ENCODE data around the gene TMEM38B. TPM values are rescaled to one million over a fixed set of nuclear protein-coding genes. Genes with fewer than 3 reads are reported as not detected.
"Not testable (repeated sequence)": the region's sequence is repeated elsewhere in the genome, so short reads cannot be mapped to it uniquely, and the experiment has no call there.

TMEM38B gene
- total and polyA plus RNA-seq, 2 experiments from 2014 or later: 9.4 to 14.7 TPM

DNA sequence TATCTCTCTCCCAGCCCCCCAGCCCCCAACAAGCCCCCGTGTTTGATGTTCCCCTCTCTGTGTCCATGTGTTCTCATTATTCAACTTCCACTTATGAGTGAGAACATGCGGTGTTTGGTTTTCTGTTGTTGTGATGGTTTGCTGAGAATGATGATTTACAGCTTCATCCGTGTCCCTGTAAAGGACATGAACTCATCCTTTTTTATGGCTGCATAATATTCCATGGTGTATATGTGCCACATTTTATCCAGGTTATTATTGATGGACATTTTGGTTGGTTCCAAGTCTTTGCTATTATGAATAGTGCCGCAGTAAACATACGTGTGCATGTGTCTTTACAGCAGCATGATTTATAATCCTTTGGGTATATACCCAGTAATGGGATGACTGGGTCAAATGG lies 33.9 kb downstream of the TMEM38B start:
- not testable (repeated sequence) for H3K27me3 Mint-ChIP-seq (ENCODE audit: insufficient read depth, low read depth, poor library complexity); H3K4me1 Mint-ChIP-seq; H3K36me3 ChIP-seq (ENCODE audit: insufficient read depth); ATAC-seq; H3K79me2 ChIP-seq (replicated peaks; ENCODE audit: insufficient read depth); H3K4me1 ChIP-seq (ENCODE audit: insufficient read depth); H3K4me3 Mint-ChIP-seq; H3F3A ChIP-seq (replicated peaks; ENCODE audit: low read depth); H3K27me3 ChIP-seq (ENCODE audit: insufficient read depth); H3K4me2 ChIP-seq; H3K27ac Mint-ChIP-seq; H3K4me3 ChIP-seq; H4K20me1 ChIP-seq (replicated peaks; ENCODE audit: insufficient read depth); H3K27ac ChIP-seq (ENCODE audit: low read depth); H3K9me2 ChIP-seq (ENCODE audit: insufficient read depth); DNase-seq (ENCODE audit: low spot score); H2AFZ ChIP-seq
- Mint-ChIP-seq H3K36me3 (ENCODE audit: low read depth) (peaks cover 14% of the 10 kb centered on the region; the same call in 1 of the 3 replicates), H3K9me3 (peaks cover 24% of the 10 kb centered on the region)

DNA sequence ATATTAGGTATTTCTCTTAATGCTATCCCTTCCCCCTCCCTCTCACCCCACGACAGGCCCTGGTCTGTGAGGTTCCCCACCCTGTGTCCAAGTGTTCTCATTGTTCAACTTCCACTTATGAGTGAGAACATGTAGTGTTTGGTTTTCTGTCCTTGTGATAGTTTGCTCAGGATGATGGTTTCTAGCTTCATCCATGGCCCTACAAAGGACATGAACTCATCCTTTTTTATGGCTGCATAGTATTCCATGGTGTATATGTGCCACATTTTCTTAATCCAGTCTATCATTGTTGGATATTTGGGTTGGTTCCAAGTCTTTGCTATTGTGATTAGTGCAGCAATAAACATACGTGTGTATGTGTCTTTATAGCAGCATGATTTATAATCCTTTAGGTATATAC lies 37.1 kb downstream of the TMEM38B start:
- not testable (repeated sequence) for H3K4me1 ChIP-seq (ENCODE audit: insufficient read depth); H3K27ac Mint-ChIP-seq; H3K79me2 ChIP-seq (replicated peaks; ENCODE audit: insufficient read depth); H3K4me3 Mint-ChIP-seq; H3K27me3 ChIP-seq (ENCODE audit: insufficient read depth); H3K4me2 ChIP-seq; H3K27me3 Mint-ChIP-seq (ENCODE audit: insufficient read depth, low read depth, poor library complexity); H3K4me1 Mint-ChIP-seq; H3K9me2 ChIP-seq (ENCODE audit: insufficient read depth); H4K20me1 ChIP-seq (replicated peaks; ENCODE audit: insufficient read depth); H3K36me3 ChIP-seq (ENCODE audit: insufficient read depth); ATAC-seq; H2AFZ ChIP-seq; DNase-seq (ENCODE audit: low spot score); H3K27ac ChIP-seq (ENCODE audit: low read depth); H3K4me3 ChIP-seq; H3F3A ChIP-seq (replicated peaks; ENCODE audit: low read depth)
- Mint-ChIP-seq H3K9me3 (peaks cover 47% of the 10 kb centered on the region), H3K36me3 (ENCODE audit: low read depth) (peaks cover 36% of the 10 kb centered on the region)

DNA sequence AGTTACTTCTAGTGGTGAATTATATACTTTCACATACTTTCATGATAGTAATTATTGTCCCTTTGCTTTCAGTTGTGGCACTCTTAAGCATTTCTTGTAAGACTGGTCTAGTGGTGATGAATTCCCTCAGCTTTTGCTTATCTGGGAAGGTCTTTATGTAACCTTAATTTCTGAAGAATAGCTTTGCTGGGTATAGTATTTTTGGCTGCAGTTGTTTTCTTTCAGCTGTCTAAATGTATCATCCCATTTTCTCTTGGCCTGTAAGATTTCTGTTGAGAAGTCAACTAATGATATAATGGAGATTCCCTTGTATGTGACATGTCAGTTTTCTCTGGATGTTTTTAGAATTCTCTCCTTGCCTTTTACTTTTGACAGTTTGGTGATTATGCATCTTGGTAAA lies 41.0 kb downstream of the TMEM38B start:
- H3K27ac Mint-ChIP-seq: no peak overlapping the region
- Histone ChIP-seq H3K36me3 (ENCODE audit: insufficient read depth) (no peaks in the 10 kb centered on the region; the same call in 1 of the 2 replicates), H3F3A (replicated peaks; ENCODE audit: low read depth) (no peaks in the 10 kb centered on the region), H3K4me1 (ENCODE audit: insufficient read depth) (no peaks in the 10 kb centered on the region), H3K79me2 (replicated peaks; ENCODE audit: insufficient read depth) (no peaks in the 10 kb centered on the region), H3K9me2 (ENCODE audit: insufficient read depth) (no peaks in the 10 kb centered on the region), H4K20me1 (replicated peaks; ENCODE audit: insufficient read depth) (no peaks in the 10 kb centered on the region), H2AFZ (no peak overlapping the region), H3K4me2 (no peak overlapping the region), H3K4me3 (no peak overlapping the region), H3K27me3 (ENCODE audit: insufficient read depth) (no peaks in the 10 kb centered on the region), H3K27ac (ENCODE audit: low read depth) (no peak overlapping the region)
- peaks cover 3% of the 10 kb centered on the region for H3K27me3 Mint-ChIP-seq (ENCODE audit: insufficient read depth, low read depth, poor library complexity)
- no peak overlapping the region for H3K4me3 Mint-ChIP-seq
- H3K4me1 Mint-ChIP-seq: no peaks in the 10 kb centered on the region
- peaks cover 38% of the 10 kb centered on the region for H3K36me3 Mint-ChIP-seq (ENCODE audit: low read depth)
- DNase-seq (ENCODE audit: low spot score) (no peak), ATAC-seq (no peak)
- no peak for TF ChIP-seq POLR2AphosphoS5 (IDR thresholded peaks at IDR 0.05; ENCODE audit: low read depth)
- peaks cover 39% of the 10 kb centered on the region for H3K9me3 Mint-ChIP-seq

DNA sequence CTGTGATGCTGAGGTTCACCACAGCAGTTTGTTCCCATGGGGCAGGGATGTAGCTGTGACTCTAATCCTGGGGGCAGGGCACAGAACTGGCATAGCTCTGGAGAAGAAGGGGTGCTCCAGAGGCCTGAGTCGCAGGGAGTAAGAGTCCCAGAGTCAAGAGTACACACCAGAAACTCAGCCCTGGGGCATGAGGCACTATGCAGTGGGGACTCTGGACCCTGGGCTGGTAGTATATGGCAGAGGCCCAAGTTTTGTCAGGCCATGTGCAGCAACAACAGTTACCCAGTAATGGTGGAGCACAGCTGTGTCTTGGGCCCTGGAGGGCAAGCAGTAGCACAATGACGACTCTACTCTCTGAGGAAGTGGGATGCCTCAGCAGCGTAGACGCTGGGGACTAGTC lies 42.9 kb downstream of the TMEM38B start:
- Mint-ChIP-seq H3K27me3 (ENCODE audit: insufficient read depth, low read depth, poor library complexity) (peaks cover 3% of the 10 kb centered on the region), H3K27ac (no peak overlapping the region), H3K36me3 (ENCODE audit: low read depth) (peaks cover 37% of the 10 kb centered on the region), H3K4me1 (no peaks in the 10 kb centered on the region), H3K9me3 (peaks cover 35% of the 10 kb centered on the region), H3K4me3 (no peak overlapping the region)
- H3F3A ChIP-seq (replicated peaks; ENCODE audit: low read depth): no peaks in the 10 kb centered on the region
- no peak overlapping the region for H2AFZ ChIP-seq
- H3K27me3 ChIP-seq (ENCODE audit: insufficient read depth): no peaks in the 10 kb centered on the region
- H3K4me3 ChIP-seq: no peak overlapping the region
- no peaks in the 10 kb centered on the region for H4K20me1 ChIP-seq (replicated peaks; ENCODE audit: insufficient read depth)
- no peaks in the 10 kb centered on the region for H3K9me2 ChIP-seq (ENCODE audit: insufficient read depth)
- DNase-seq (ENCODE audit: low spot score) (no peak), ATAC-seq (no peak)
- no peak overlapping the region for H3K4me2 ChIP-seq
- no peaks in the 10 kb centered on the region for H3K36me3 ChIP-seq (ENCODE audit: insufficient read depth)
- no peaks in the 10 kb centered on the region for H3K4me1 ChIP-seq (ENCODE audit: insufficient read depth)
- no peaks in the 10 kb centered on the region for H3K79me2 ChIP-seq (replicated peaks; ENCODE audit: insufficient read depth)
- H3K27ac ChIP-seq (ENCODE audit: low read depth): no peak overlapping the region
- TF ChIP-seq NANOG (IDR thresholded peaks at IDR 0.05; ENCODE audit: borderline replicate concordance): no peak
- no peak for TF ChIP-seq POLR2AphosphoS5 (IDR thresholded peaks at IDR 0.05; ENCODE audit: low read depth)
- no peak for TF ChIP-seq ZNF331 (CRISPR knock-in tag; IDR thresholded peaks at IDR 0.05; ENCODE audit: low read depth)
- TF ChIP-seq STAT1 (IDR thresholded peaks at IDR 0.05; ENCODE audit: unreplicated experiment): no peak
- TF ChIP-seq, protein P1, sequence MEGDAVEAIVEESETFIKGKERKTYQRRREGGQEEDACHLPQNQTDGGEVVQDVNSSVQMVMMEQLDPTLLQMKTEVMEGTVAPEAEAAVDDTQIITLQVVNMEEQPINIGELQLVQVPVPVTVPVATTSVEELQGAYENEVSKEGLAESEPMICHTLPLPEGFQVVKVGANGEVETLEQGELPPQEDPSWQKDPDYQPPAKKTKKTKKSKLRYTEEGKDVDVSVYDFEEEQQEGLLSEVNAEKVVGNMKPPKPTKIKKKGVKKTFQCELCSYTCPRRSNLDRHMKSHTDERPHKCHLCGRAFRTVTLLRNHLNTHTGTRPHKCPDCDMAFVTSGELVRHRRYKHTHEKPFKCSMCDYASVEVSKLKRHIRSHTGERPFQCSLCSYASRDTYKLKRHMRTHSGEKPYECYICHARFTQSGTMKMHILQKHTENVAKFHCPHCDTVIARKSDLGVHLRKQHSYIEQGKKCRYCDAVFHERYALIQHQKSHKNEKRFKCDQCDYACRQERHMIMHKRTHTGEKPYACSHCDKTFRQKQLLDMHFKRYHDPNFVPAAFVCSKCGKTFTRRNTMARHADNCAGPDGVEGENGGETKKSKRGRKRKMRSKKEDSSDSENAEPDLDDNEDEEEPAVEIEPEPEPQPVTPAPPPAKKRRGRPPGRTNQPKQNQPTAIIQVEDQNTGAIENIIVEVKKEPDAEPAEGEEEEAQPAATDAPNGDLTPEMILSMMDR (conservative IDR thresholded peaks at IDR 0.05; ENCODE audit: low read depth in 2 of 2): no peak

Data from GM23338 (cell line).